ENCODE results near the gene OR7A10. TPM values are rescaled to one million over a fixed set of nuclear protein-coding genes. Genes with fewer than 3 reads are reported as not detected.

Gene OR7A10
- total and polyA plus RNA-seq, 7 donors: not detected

GRCh38 chr19:14840206-14840605 is 8.5 kb downstream of the OR7A10 start:
- ATAC-seq (no peak), DNase-seq (no peak)
- H3K4me1 ChIP-seq: no peaks in the 10 kb centered on the region
- no peak overlapping the region for H3K4me3 ChIP-seq
- H3K27me3 ChIP-seq (ENCODE audit: insufficient read depth in 3 of 3, low read length in 2 of 3): no peaks in the 10 kb centered on the region
- H3K9me3 ChIP-seq: no peaks in the 10 kb centered on the region
- H3K36me3 ChIP-seq (ENCODE audit: insufficient read depth in 1 of 2, low read depth in 1 of 2): no peaks in the 10 kb centered on the region
- WGBS, 3 donors: 21 to 23% (median 23%) methylated on average over 1 of the region's 1 CpG
- no peak overlapping the region for H3K27ac ChIP-seq
- intact Hi-C loops (cut with DNase I): no loop called here
- TF ChIP-seq CTCF (IDR thresholded peaks at IDR 0.05): no peak

GRCh38 chr19:14837391-14837790 is 11.3 kb downstream of the OR7A10 start:
- TF ChIP-seq CTCF (IDR thresholded peaks at IDR 0.05): no peak
- H3K27ac ChIP-seq: no peak overlapping the region
- H3K9me3 ChIP-seq: no peaks in the 10 kb centered on the region
- H3K4me3 ChIP-seq: no peak overlapping the region
- no peak for DNase-seq
- WGBS, 3 donors: 66 to 71% (median 69%) methylated on average over 4 of the region's 4 CpGs
- H3K27me3 ChIP-seq (ENCODE audit: insufficient read depth in 3 of 3, low read length in 2 of 3): no peaks in the 10 kb centered on the region
- intact Hi-C loops (cut with DNase I): no loop called here
- H3K4me1 ChIP-seq: no peaks in the 10 kb centered on the region
- H3K36me3 ChIP-seq (ENCODE audit: insufficient read depth in 1 of 2, low read depth in 1 of 2): no peaks in the 10 kb centered on the region
- no peak for ATAC-seq

GRCh38 chr19:14835011-14835410 is 13.7 kb downstream of the OR7A10 start, which contains the start of the genes OR7A5 and OR7C1:
OR7A5 (minus strand) TSS chr19:14835185; CDS start chr19:14828241, 6,944 bp downstream.
OR7C1 (minus strand) TSS chr19:14835185; CDS start chr19:14800136, 35,049 bp downstream.
- Histone ChIP-seq H3K36me3 (ENCODE audit: insufficient read depth in 1 of 2, low read depth in 1 of 2) (no peaks in the 10 kb centered on the region), H3K27me3 (ENCODE audit: insufficient read depth in 3 of 3, low read length in 2 of 3) (no peaks in the 10 kb centered on the region), H3K27ac (no peak within 1 kb of the TSS), H3K9me3 (no peaks in the 10 kb centered on the region), H3K4me3 (no peak within 1 kb of the TSS), H3K4me1 (no peaks in the 10 kb centered on the region)
- WGBS, 3 donors: 6 to 9% (median 9%) methylated on average over 1 of the region's 1 CpG
- ATAC-seq (peak in 1 of 4 donors; percentile 47), DNase-seq (no peak)
- no peak for TF ChIP-seq CTCF (IDR thresholded peaks at IDR 0.05)
- intact Hi-C loops (cut with DNase I): no loop called here

- H3K27me3 ChIP-seq (ENCODE audit: insufficient read depth in 3 of 3, low read length in 2 of 3): no peaks in the 10 kb centered on the region
- ATAC-seq (no peak), DNase-seq (no peak)
- WGBS, 3 donors: 65 to 76% (median 68%) methylated on average over 4 of the region's 4 CpGs
- H3K27ac ChIP-seq: no peak overlapping the region
- H3K4me3 ChIP-seq: no peak overlapping the region
- H3K4me1 ChIP-seq: no peaks in the 10 kb centered on the region
- no peaks in the 10 kb centered on the region for H3K36me3 ChIP-seq (ENCODE audit: insufficient read depth in 1 of 2, low read depth in 1 of 2)
- intact Hi-C loops (cut with DNase I): no loop called here
- H3K9me3 ChIP-seq: no peaks in the 10 kb centered on the region
- TF ChIP-seq CTCF (IDR thresholded peaks at IDR 0.05): no peak
Observed at GRCh38 chr19:14830702-14831101, 18.0 kb downstream of the OR7A10 start.

GRCh38 chr19:14826006-14826405 is 22.7 kb downstream of the OR7A10 start:
- Histone ChIP-seq H3K27me3 (ENCODE audit: insufficient read depth in 3 of 3, low read length in 2 of 3) (no peaks in the 10 kb centered on the region), H3K36me3 (ENCODE audit: insufficient read depth in 1 of 2, low read depth in 1 of 2) (no peaks in the 10 kb centered on the region), H3K27ac (no peak overlapping the region), H3K9me3 (no peaks in the 10 kb centered on the region), H3K4me1 (no peaks in the 10 kb centered on the region), H3K4me3 (no peak overlapping the region)
- no peak for TF ChIP-seq CTCF (IDR thresholded peaks at IDR 0.05)
- 92 to 100% (median 97%) methylated on average over 2 of the region's 2 CpGs for WGBS, 3 donors
- DNase-seq (no peak), ATAC-seq (no peak)
- intact Hi-C loops (cut with DNase I): no loop called here
